Jurkat, Clone E6-1 (cell line): ENCODE data around the gene STXBP6.
"Not testable (repeated sequence)": the region's sequence is repeated elsewhere in the genome, so short reads cannot be mapped to it uniquely, and the experiment has no call there.

Experiments used
- DNase-seq: peaks from one replicate; pipeline ENCODE4 v3.0.0-alpha.2; 2011; ENCODE audit warnings: low read depth, low spot score
- H3K4me3 ChIP-seq: 2 replicates; pipeline ENCODE4 v1.5.1; 2011; ENCODE audit warnings: mild to moderate bottlenecking, low read length, control low read depth, moderate library complexity

STXBP6 gene

GRCh38 chr14:24820616-24821015 lies 229.3 kb downstream of the STXBP6 start:
- DNase-seq, result no peak
- H3K4me3 ChIP-seq, result no peak overlapping the region

DNA sequence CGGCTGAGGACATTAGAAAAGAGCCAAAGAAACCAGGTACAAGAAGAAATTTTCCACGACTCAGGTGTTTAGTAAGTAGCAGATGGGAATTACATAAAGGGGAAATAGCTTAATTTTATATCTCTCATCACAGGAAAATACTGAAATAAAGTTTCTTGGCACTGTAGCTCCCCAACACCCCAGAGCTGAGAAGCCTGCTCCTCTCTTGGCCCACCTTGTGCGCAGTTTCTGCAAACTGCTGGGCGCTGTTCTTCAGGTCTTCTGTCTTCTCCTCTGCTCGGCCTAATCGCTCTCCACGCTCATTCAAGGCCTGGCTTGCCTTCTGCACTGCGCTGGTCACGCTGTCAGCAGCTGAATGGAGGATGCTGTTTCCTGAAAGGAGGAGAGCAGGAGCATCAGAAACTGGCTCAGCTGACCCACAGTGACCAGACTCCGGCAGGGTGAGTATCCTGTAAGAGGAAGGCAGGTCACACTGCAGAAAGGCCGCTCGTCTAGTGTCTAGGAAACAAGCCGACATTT lies 231.1 kb downstream of the STXBP6 start:
- DNase-seq, result no peak
- no peak overlapping the region for H3K4me3 ChIP-seq

DNA sequence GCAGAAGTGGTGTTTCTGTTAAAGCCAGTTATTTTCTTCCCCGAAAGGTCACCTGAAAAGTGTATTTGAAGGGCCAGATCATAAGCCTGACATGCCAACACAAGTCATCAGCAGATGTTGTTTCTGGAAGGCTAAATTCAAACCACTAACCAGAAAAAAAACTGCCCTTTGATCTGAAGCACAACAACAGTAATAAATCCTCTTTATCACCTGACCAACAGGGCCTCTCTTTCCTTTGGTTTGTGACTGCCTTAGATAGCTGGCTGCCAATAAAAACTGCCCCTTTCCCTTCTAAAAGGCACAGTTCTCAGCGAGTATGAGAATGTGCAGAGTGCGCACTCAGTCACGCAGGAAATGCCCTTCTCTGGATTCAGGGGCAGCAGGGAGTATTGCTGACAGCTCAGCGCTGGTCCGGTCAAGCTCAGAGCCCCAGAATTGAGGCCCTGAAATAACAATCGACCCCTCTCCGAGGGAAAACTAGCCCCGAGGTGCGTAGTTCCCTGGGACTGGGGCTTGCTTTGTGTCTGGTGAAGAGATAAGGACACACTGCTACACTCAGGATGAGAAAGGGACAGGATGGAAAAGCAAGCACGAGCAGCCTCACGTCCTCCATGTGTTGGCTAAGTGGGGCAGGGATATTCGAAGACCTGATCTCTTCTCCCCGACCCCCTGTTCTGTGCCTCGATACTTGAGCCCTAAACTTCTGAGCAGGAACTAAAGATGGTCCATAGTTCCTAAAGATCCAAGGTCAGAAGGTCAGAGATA lies 231.7 kb downstream of the STXBP6 start:
- DNase-seq, result no peak
- no peak overlapping the region for H3K4me3 ChIP-seq

- no peak overlapping the region for H3K4me3 ChIP-seq
- no peak for DNase-seq
Observed at GRCh38 chr14:24817212-24818057, 232.5 kb downstream of the STXBP6 start.

- H3K4me3 ChIP-seq, result no peak overlapping the region
- no peak for DNase-seq
Observed at GRCh38 chr14:24816929-24817211, 233.1 kb downstream of the STXBP6 start.

DNA sequence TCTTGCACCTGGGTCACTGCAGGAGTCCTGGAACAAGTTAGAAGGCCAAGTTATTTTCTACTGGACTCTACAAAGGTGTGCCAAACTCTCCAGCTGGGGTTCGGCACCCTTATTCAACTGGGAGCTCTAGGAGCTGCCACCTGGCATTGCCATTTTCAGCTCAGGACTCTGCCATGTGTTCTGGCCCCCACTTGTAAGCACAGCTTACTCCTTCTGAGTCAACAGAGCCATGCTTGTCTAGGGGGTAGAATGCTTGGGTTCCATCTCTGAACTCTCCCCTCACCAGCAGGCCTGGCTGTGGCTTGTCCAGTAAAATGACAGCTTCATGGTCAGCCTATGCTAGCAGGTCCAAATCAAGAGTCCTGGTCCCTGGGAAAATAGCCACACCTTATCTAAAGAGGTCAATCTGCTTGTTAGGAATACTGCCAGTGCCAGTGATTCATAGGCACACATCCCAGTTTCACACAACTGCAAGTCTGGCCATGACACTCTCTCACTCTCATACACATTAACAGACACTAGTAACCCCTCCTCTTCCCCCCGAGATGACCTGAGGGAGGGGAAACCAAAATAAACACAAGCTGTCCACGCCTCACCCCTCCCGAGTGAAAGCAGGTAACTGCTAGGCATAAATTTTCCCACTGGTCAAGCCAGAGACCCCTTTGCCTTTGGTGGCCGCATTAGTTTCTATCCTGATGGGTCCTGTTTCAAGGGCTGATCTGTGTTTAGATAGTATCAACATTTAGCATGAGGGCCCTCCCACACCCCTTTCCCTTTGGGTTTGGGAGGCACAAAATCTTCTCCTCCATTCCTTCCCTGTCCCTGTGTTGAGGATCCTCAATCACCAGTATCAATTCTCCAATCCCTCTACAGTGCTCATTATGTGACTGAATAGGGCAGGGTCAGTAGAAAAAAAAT lies 233.7 kb downstream of the STXBP6 start:
- no peak for DNase-seq
- H3K4me3 ChIP-seq, result no peak overlapping the region

- no peak overlapping the region for H3K4me3 ChIP-seq
- DNase-seq, result no peak
Observed at GRCh38 chr14:24815543-24815942, 234.4 kb downstream of the STXBP6 start.

DNA sequence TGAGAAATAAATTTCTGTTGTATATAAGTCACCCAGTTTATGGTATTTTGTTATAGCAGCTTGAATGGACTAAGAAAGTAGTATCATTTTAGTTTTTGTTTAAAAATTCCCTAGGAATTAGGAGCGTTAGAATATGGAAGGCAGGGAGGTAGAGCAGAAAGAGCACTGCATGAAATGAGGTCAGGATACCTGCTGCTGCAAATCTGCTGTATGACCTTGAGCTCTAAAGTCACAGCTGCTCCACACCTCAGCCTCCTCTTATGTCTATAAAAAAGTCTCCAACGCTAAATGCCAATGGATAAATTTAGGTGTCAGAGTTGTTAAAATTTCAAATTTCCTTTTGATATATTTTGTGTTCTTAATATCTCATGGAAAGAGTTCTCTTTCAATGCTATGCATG lies 235.0 kb downstream of the STXBP6 start:
- H3K4me3 ChIP-seq, result no peak overlapping the region
- DNase-seq, result no peak

GRCh38 chr14:24814346-24814745 lies 235.6 kb downstream of the STXBP6 start:
- H3K4me3 ChIP-seq, result no peak overlapping the region
- DNase-seq, result no peak

- no peak overlapping the region for H3K4me3 ChIP-seq
Observed at GRCh38 chr14:24813819-24814259, 236.1 kb downstream of the STXBP6 start.

GRCh38 chr14:24813089-24813815 lies 236.7 kb downstream of the STXBP6 start:
- no peak for DNase-seq
- no peak overlapping the region for H3K4me3 ChIP-seq

More at GRCh38 chr14:24813819-24814259, 236.1 kb downstream of the STXBP6 start:
- no peak for DNase-seq

DNA sequence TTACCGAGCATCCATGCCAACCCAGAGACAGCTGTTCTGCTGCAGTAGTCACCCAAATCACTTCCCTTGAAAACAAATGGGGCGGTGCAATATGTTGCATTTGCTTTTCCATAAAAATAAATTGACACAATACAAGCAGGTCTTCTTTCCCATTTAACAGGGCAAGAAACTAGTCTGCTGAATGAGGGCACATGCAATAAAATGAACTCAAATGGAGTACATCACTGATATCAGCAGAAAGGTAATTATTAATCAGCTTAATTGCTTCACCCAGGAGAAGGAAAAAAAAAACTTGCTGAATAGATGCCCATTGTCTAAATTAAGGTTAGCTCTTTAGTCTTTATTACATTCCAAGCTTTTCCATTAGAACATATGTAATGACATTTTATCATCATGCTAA lies 240.8 kb downstream of the STXBP6 start:
- H3K4me3 ChIP-seq, result no peak overlapping the region
- no peak for DNase-seq

GRCh38 chr14:24808412-24808811 lies 241.5 kb downstream of the STXBP6 start:
- H3K4me3 ChIP-seq, result no peak overlapping the region
- no peak for DNase-seq

DNA sequence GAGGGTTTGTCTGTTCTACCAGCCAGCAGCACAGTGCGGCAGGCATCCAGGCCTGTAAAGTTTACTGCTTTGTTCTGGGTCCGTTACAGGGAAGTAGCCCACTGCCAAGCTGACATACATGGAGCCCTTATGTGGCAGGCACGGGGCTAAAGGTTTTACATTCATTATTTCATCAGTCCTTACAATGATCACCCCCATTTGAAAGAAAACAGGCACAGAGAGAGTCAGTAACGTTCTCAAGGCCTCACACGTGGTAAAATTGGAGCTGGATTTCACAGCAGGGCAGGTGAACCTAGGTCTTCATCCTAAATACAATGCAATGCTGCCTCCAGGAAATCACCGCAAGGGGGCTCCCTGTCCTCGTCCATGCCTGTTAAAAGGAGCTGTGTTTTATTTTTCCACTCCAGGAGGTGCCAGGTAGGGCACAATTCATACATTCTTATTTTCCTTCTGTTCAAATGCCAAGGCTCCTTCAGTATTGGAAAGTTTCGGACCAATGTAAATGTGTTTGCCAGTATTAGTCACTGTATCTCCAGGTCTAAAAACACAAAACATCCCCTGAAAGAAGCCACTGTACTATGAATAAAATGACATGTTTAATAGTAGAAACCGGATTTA lies 243.8 kb downstream of the STXBP6 start:
- peak; percentile 58 for DNase-seq
- H3K4me3 ChIP-seq, result no peak overlapping the region

- DNase-seq, result no peak
- no peak overlapping the region for H3K4me3 ChIP-seq
Observed at GRCh38 chr14:24804552-24805212, 245.3 kb downstream of the STXBP6 start.

- no peak overlapping the region for H3K4me3 ChIP-seq
- no peak for DNase-seq
Observed at GRCh38 chr14:24803933-24804494, 245.9 kb downstream of the STXBP6 start.

DNA sequence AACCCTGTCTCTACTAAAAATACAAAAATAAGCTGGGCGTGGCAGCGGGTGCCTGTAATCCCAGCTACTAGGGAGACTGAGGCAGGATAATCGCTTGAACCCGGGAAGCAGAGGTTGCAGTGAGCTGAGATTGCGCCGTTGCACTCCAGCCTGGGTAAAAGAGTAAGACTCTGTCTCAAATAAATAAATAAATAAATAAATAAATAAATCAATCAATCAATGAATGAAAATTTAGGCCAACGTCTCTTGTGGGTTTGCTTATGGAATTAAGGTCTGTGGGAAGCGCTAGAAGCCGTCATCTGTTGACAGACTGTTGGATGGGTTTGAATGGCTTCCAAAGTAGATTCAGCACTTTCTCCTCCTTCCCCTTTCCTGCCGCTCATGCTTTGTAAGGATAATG lies 246.5 kb downstream of the STXBP6 start:
- not testable (repeated sequence) for H3K4me3 ChIP-seq, DNase-seq

- no peak overlapping the region for H3K4me3 ChIP-seq
- no peak for DNase-seq
Observed at GRCh38 chr14:24802236-24802635, 247.7 kb downstream of the STXBP6 start.
